ENCODE measurements around the gene STOML1. TPM values are rescaled to one million over a fixed set of nuclear protein-coding genes. Genes with fewer than 3 reads are reported as not detected.

Gene STOML1
- total RNA-seq, 4 donors from 2014 or later: 15.3 to 42.1 (median 30.1) TPM

GRCh38 chr15:74011610-74012009 lies 19.5 kb upstream of the STOML1 start:
- WGBS, 2 donors: 17% methylated on average over 2 of the region's 2 CpGs
- peaks cover 0 to 5% of the 10 kb centered on the region in 2 donors for H3K36me3 ChIP-seq
- H3K9me3 ChIP-seq: no peaks in the 10 kb centered on the region
- TF ChIP-seq POLR2A (IDR thresholded peaks at IDR 0.05): no peak
- TF ChIP-seq CTCF (IDR thresholded peaks at IDR 0.05): no peak
- H3K4me1 ChIP-seq: peaks cover 40 to 63% of the 10 kb centered on the region in 2 donors
- peak overlapping the region; percentile 53 to 63 (median 61) for H3K27ac ChIP-seq
- no peak overlapping the region for H3K4me3 ChIP-seq (replicated peaks in 1 of 3)
- peak; percentile 27 to 41 for DNase-seq
- intact Hi-C loops (cut with DNase I): no loop called here
- no peaks in the 10 kb centered on the region for H3K27me3 ChIP-seq

GRCh38 chr15:74010929-74011540 lies 18.9 kb upstream of the STOML1 start:
- H3K27me3 ChIP-seq: no peaks in the 10 kb centered on the region
- WGBS, 2 donors: 52% methylated on average over 2 of the region's 2 CpGs
- intact Hi-C loops (cut with DNase I): no loop called here
- TF ChIP-seq POLR2A (IDR thresholded peaks at IDR 0.05) (no peak), CTCF (IDR thresholded peaks at IDR 0.05) (no peak)
- peaks cover 0 to 8% of the 10 kb centered on the region in 2 donors for H3K36me3 ChIP-seq
- peak overlapping the region; percentile 53 to 63 (median 61) for H3K27ac ChIP-seq
- H3K4me1 ChIP-seq: peaks cover 44 to 68% of the 10 kb centered on the region in 2 donors
- no peak overlapping the region for H3K4me3 ChIP-seq (replicated peaks in 1 of 3)
- no peak for DNase-seq
- no peaks in the 10 kb centered on the region for H3K9me3 ChIP-seq

GRCh38 chr15:74008901-74009300 lies 16.8 kb upstream of the STOML1 start:
- WGBS, 2 donors: 85 to 94% methylated on average over 3 of the region's 3 CpGs
- no peaks in the 10 kb centered on the region for H3K9me3 ChIP-seq
- TF ChIP-seq CTCF (IDR thresholded peaks at IDR 0.05) (no peak), POLR2A (IDR thresholded peaks at IDR 0.05) (no peak)
- H3K36me3 ChIP-seq: peaks cover 0 to 16% of the 10 kb centered on the region in 2 donors
- DNase-seq: no peak
- peak overlapping the region in 2 of 3 donors; percentile 15 to 66 for H3K27ac ChIP-seq
- peaks cover 46 to 76% of the 10 kb centered on the region in 2 donors for H3K4me1 ChIP-seq
- no peak overlapping the region for H3K4me3 ChIP-seq (replicated peaks in 1 of 3)
- H3K27me3 ChIP-seq: no peaks in the 10 kb centered on the region
- intact Hi-C loops (cut with DNase I): no loop called here

- peaks cover 46 to 76% of the 10 kb centered on the region in 2 donors for H3K4me1 ChIP-seq
- 26 to 33% methylated on average over 5 of the region's 5 CpGs for WGBS, 2 donors
- H3K27me3 ChIP-seq: no peaks in the 10 kb centered on the region
- intact Hi-C loops (cut with DNase I): no loop called here
- H3K27ac ChIP-seq: peak overlapping the region; percentile 63 to 69 (median 66)
- no peaks in the 10 kb centered on the region for H3K9me3 ChIP-seq
- peaks cover 0 to 19% of the 10 kb centered on the region in 2 donors for H3K36me3 ChIP-seq
- TF ChIP-seq POLR2A (IDR thresholded peaks at IDR 0.05): no peak
- TF ChIP-seq CTCF (IDR thresholded peaks at IDR 0.05): no peak
- DNase-seq: peak; percentile 51 to 71
- H3K4me3 ChIP-seq (replicated peaks in 1 of 3): no peak overlapping the region
Measured at GRCh38 chr15:74007820-74008371, 15.8 kb upstream of the STOML1 start.
